Measurements from ENCODE around the gene FABP7. TPM values are rescaled to one million over a fixed set of nuclear protein-coding genes. Genes with fewer than 3 reads are reported as not detected.

FABP7 gene
- total RNA-seq, 4 donors from 2014 or later: 0.48 to 0.55 TPM; not detected in 2

GRCh38 chr6:122752459-122752858 is 27.1 kb upstream of the FABP7 start:
- H3K27ac ChIP-seq: no peak overlapping the region
- in situ Hi-C loops (cut with MboI; ENCODE audit: low pct_ligation_motif_present in 1 of 4, low pct_unique_long_range_greater_than_20kb in 1 of 4, low sequenced_read_pairs in 3 of 4): no loop called here
- intact Hi-C loops (cut with DNase I; ENCODE audit: low total_unique reads): no loop called here
- no peaks in the 10 kb centered on the region for H3K9me3 ChIP-seq
- DNase-seq: no peak
- H3K4me3 ChIP-seq: no peak overlapping the region
- H3K4me1 ChIP-seq: peaks cover 0 to 7% (median 2%) of the 10 kb centered on the region in 4 donors
- H3K27me3 ChIP-seq: no peaks in the 10 kb centered on the region
- no peaks in the 10 kb centered on the region for H3K36me3 ChIP-seq
- WGBS, 2 donors (ENCODE audit: low coverage in 1 of 2): 79 to 100% methylated on average over 1 of the region's 1 CpG
- TF ChIP-seq EP300 (IDR thresholded peaks at IDR 0.05; ENCODE audit: low read depth): no peak
- TF ChIP-seq POLR2AphosphoS5 (IDR thresholded peaks at IDR 0.05): no peak
- TF ChIP-seq POLR2A (IDR thresholded peaks at IDR 0.05): no peak
- no peak for TF ChIP-seq CTCF (IDR thresholded peaks at IDR 0.05)

DNA sequence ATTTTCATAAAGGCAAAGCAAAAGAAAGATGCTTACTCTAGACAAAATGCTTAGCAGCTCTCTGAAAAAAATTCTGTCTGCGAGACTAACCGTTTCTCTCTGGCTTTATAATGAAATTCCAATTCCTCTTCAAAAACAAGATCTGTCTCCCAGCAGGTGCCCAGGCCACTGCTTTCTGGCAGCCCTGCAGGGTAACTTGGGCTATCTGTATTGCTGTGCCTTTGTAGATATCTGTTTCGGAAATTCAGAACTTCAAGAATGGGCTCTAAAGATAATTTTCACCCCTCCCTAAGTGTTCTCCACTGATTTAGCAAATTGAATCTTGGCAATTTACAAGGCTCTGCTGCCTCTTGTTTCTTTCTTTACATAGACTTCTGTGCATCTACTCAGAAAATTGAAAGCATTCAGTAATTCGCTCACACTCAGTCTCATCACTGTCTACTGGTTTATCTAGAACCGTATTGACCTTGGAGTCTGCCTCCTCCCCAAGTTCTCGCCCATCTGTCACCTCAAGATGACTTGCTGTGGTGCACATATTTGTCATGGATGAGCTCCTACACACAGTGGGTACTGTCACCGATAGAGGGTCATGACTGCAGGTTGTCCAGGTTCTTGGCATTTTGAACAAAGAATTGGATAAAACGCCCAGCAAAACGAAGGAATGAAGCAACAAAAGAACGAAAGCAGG is 26.4 kb upstream of the FABP7 start:
- in situ Hi-C loops (cut with MboI; ENCODE audit: low pct_ligation_motif_present in 1 of 4, low pct_unique_long_range_greater_than_20kb in 1 of 4, low sequenced_read_pairs in 3 of 4) (no loop called here), intact Hi-C loops (cut with DNase I; ENCODE audit: low total_unique reads) (no loop called here)
- no peak for DNase-seq
- H3K27me3 ChIP-seq: no peaks in the 10 kb centered on the region
- no peak overlapping the region for H3K4me3 ChIP-seq
- H3K9me3 ChIP-seq: no peaks in the 10 kb centered on the region
- H3K4me1 ChIP-seq: peaks cover 0 to 7% (median 2%) of the 10 kb centered on the region in 4 donors
- H3K27ac ChIP-seq: no peak overlapping the region
- TF ChIP-seq POLR2AphosphoS5 (IDR thresholded peaks at IDR 0.05) (no peak), POLR2A (IDR thresholded peaks at IDR 0.05) (no peak), CTCF (IDR thresholded peaks at IDR 0.05) (no peak), EP300 (IDR thresholded peaks at IDR 0.05; ENCODE audit: low read depth) (no peak)
- no peaks in the 10 kb centered on the region for H3K36me3 ChIP-seq
- 79 to 81% methylated on average over 9 to 10 of the region's 10 CpGs for WGBS, 2 donors (ENCODE audit: low coverage in 1 of 2)

DNA sequence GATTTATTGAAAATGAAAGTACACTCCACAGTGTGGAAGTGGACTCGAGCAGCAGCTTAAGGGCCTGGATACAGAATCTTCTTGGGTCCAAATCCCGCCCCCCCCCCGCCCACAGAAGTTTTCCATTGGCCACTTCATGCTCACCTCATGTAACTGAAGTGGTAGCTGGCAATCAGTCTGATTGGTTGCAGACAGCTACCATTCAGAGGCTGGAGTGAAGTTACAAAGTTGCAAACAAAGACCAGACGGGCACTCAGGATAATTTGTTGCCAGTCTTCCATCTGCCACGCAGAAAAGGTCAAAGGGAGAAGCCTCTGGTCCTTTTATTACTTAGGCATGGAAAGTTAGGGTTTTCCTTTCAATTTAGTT is 25.8 kb upstream of the FABP7 start:
- in situ Hi-C loops (cut with MboI; ENCODE audit: low pct_ligation_motif_present in 1 of 4, low pct_unique_long_range_greater_than_20kb in 1 of 4, low sequenced_read_pairs in 3 of 4): no loop called here
- Histone ChIP-seq H3K27ac (no peak overlapping the region), H3K9me3 (no peaks in the 10 kb centered on the region), H3K36me3 (no peaks in the 10 kb centered on the region), H3K4me3 (no peak overlapping the region), H3K4me1 (peaks cover 0 to 7% (median 2%) of the 10 kb centered on the region in 4 donors), H3K27me3 (no peaks in the 10 kb centered on the region)
- intact Hi-C loops (cut with DNase I; ENCODE audit: low total_unique reads): no loop called here
- no peak for TF ChIP-seq POLR2AphosphoS5 (IDR thresholded peaks at IDR 0.05)
- TF ChIP-seq POLR2A (IDR thresholded peaks at IDR 0.05): no peak
- TF ChIP-seq EP300 (IDR thresholded peaks at IDR 0.05; ENCODE audit: low read depth): no peak
- TF ChIP-seq CTCF (IDR thresholded peaks at IDR 0.05): no peak
- WGBS, 2 donors (ENCODE audit: low coverage in 1 of 2): 65% methylated on average over 5 of the region's 5 CpGs; no CpG with 5 or more reads in 1 of the 2 donors
- no peak for DNase-seq

DNA sequence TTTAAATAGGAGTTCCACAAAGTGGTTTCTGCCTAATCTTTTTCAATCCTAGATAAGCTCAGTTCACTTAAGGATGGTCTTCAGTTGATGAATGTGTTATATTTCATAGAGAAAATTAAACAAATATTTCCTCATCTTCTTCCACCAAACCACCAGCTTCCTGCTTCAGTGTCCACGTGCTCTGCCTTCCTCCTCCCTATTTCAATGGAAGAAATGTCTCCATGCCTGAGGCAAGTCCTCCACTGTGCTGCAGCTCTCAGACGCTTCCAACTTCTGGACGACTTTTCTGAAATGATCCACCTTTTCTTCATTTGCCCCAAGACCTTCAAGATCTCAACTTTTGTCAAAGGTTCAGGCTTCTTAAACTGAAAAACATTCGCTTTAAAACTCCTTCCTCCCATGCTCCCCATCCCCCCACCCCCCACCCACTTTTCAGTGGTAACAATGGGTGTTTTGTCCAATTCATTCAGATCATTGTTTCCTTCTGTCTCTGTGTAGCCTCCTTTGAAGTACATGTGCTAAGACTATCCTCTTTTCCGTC is 25.3 kb upstream of the FABP7 start:
- in situ Hi-C loops (cut with MboI; ENCODE audit: low pct_ligation_motif_present in 1 of 4, low pct_unique_long_range_greater_than_20kb in 1 of 4, low sequenced_read_pairs in 3 of 4): no loop called here
- DNase-seq: no peak
- H3K27ac ChIP-seq: no peak overlapping the region
- H3K36me3 ChIP-seq: no peaks in the 10 kb centered on the region
- no peaks in the 10 kb centered on the region for H3K9me3 ChIP-seq
- WGBS, 2 donors (ENCODE audit: low coverage in 1 of 2): 79 to 80% methylated on average over 5 of the region's 5 CpGs
- no peak overlapping the region for H3K4me3 ChIP-seq
- intact Hi-C loops (cut with DNase I; ENCODE audit: low total_unique reads): no loop called here
- TF ChIP-seq POLR2AphosphoS5 (IDR thresholded peaks at IDR 0.05): no peak
- no peak for TF ChIP-seq EP300 (IDR thresholded peaks at IDR 0.05; ENCODE audit: low read depth)
- no peak for TF ChIP-seq POLR2A (IDR thresholded peaks at IDR 0.05)
- TF ChIP-seq CTCF (IDR thresholded peaks at IDR 0.05): no peak
- peaks cover 0 to 5% (median 2%) of the 10 kb centered on the region in 4 donors for H3K4me1 ChIP-seq
- H3K27me3 ChIP-seq: no peaks in the 10 kb centered on the region

All from transverse colon (tissue), 4 donors.